ENCODE results near the gene DLGAP1.

Gene DLGAP1

DNA sequence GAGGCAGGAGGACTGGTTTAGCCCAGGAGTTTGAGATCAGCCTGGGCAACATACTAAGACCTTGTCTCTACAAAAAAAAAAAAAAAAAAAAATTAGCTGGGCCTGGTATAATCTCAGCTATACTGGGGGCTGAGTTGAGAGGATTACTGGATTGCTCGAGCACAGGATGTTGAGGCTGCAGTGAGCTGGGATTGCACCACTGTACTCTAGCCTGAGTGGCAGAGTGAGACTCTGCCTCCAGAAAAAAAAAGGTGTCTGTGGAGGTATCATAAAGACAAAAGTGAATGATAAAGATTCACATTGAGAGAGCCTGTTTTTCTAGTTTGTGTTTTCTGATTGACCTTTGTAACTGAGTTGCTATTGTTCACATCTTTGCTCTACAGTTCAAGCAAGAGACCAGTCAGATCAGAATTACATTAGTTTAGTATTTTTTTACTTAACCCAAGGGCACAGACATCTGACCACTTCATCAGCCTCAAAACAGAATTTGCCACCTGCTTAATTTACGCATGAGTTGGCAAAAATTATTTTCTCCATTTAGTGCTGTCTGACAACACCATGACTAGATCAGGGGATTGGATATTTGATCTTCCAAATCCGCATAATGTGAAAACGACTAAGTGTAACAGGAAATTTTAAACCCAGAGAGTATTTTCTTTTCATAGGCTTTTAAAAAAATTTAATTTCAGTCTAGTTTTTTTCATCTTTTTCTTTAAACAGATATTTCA is 734.1 kb downstream of the DLGAP1 start:
- no peaks in the 10 kb centered on the region for H3K36me3 ChIP-seq (replicated peaks in 1 of 2; ENCODE audit: control insufficient read depth in 2 of 2, insufficient read depth in 2 of 2, low read length in 2 of 2)
- H2AFZ ChIP-seq (ENCODE audit: low read length), result no peak overlapping the region
- no peak overlapping the region for H2BK12ac ChIP-seq (ENCODE audit: low read length)
- no peak overlapping the region for H2BK15ac ChIP-seq (ENCODE audit: low read length)
- H2AK5ac ChIP-seq (ENCODE audit: low read depth, low read length), result no peak overlapping the region
- H4K8ac ChIP-seq (ENCODE audit: low read depth, low read length), result no peak overlapping the region
- H3K27me3 ChIP-seq (ENCODE audit: control insufficient read depth in 3 of 3, insufficient read depth in 3 of 3, low read depth in 1 of 3, low read length in 3 of 3), result no peaks in the 10 kb centered on the region
- H2BK120ac ChIP-seq (ENCODE audit: low read depth, low read length), result no peak overlapping the region
- H3K4ac ChIP-seq (ENCODE audit: low read length), result no peak overlapping the region
- H4K91ac ChIP-seq (ENCODE audit: low read depth, low read length, poor library complexity), result no peak overlapping the region
- WGBS, 2 donors (ENCODE audit: extremely low coverage in 2 of 2, insufficient read length in 2 of 2, insufficient replicate concordance in 1 of 2), result no CpG with 5 or more reads among the region's 4 CpGs
- no peak overlapping the region for H3K9ac ChIP-seq (ENCODE audit: low read depth, low read length, poor library complexity)
- H3K4me1 ChIP-seq (ENCODE audit: control insufficient read depth in 2 of 2, insufficient read depth in 1 of 2, low read depth in 1 of 2, low read length in 2 of 2), result peaks cover 3 to 4% of the 10 kb centered on the region in 2 donors
- no peak overlapping the region for H3K18ac ChIP-seq (ENCODE audit: low read length)
- no peak overlapping the region for H3K4me3 ChIP-seq (ENCODE audit: low read length in 2 of 2)
- no peak for DNase-seq (ENCODE audit: low spot score)
- no peak overlapping the region for H3K27ac ChIP-seq (replicated peaks; ENCODE audit: low read length)
- no peak overlapping the region for H3K23ac ChIP-seq (ENCODE audit: low read depth, low read length, poor library complexity)
- no peaks in the 10 kb centered on the region for H3K79me1 ChIP-seq (ENCODE audit: low read depth, low read length)
- no peaks in the 10 kb centered on the region for H3K9me3 ChIP-seq (replicated peaks in 1 of 2; ENCODE audit: control insufficient read depth in 2 of 2, insufficient read depth in 1 of 2, low read depth in 1 of 2, low read length in 2 of 2)
- H3K14ac ChIP-seq (ENCODE audit: low read length), result no peak overlapping the region
- no peak overlapping the region for H3K4me2 ChIP-seq (ENCODE audit: insufficient read depth, low read length, poor library complexity, severe bottlenecking)
- H2BK5ac ChIP-seq (ENCODE audit: low read length), result no peak overlapping the region

DNA sequence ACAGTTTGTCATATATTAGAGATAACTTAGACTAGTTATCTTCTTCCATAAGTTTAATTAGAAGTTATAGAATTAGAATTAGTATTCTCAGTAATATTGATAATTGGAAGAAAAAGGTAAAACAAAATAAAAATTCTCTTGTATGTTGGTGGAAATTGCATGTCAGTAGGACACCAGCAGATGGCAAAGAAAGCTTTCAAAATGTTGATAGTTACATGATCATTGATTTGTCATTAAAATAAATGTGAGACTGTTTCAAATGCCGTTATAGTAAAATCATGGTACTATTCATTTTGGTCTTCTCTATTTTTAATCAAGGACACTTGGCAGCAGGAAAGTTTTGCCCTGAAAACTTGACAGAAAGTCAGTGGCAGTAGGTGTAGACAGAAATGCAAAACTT is 734.9 kb downstream of the DLGAP1 start:
- Histone ChIP-seq H3K27ac (replicated peaks; ENCODE audit: low read length) (no peak overlapping the region), H3K23ac (ENCODE audit: low read depth, low read length, poor library complexity) (no peak overlapping the region), H2BK5ac (ENCODE audit: low read length) (no peak overlapping the region), H4K91ac (ENCODE audit: low read depth, low read length, poor library complexity) (no peak overlapping the region), H3K36me3 (replicated peaks in 1 of 2; ENCODE audit: control insufficient read depth in 2 of 2, insufficient read depth in 2 of 2, low read length in 2 of 2) (no peaks in the 10 kb centered on the region), H2AK5ac (ENCODE audit: low read depth, low read length) (no peak overlapping the region), H2BK120ac (ENCODE audit: low read depth, low read length) (no peak overlapping the region), H3K9me3 (replicated peaks in 1 of 2; ENCODE audit: control insufficient read depth in 2 of 2, insufficient read depth in 1 of 2, low read depth in 1 of 2, low read length in 2 of 2) (no peaks in the 10 kb centered on the region), H2BK15ac (ENCODE audit: low read length) (no peak overlapping the region), H3K14ac (ENCODE audit: low read length) (no peak overlapping the region), H2AFZ (ENCODE audit: low read length) (no peak overlapping the region), H3K4me1 (ENCODE audit: control insufficient read depth in 2 of 2, insufficient read depth in 1 of 2, low read depth in 1 of 2, low read length in 2 of 2) (peaks cover 3 to 9% of the 10 kb centered on the region in 2 donors), H3K18ac (ENCODE audit: low read length) (no peak overlapping the region), H3K4ac (ENCODE audit: low read length) (no peak overlapping the region), H4K8ac (ENCODE audit: low read depth, low read length) (no peak overlapping the region), H3K79me1 (ENCODE audit: low read depth, low read length) (no peaks in the 10 kb centered on the region), H3K4me3 (ENCODE audit: low read length in 2 of 2) (no peak overlapping the region), H2BK12ac (ENCODE audit: low read length) (no peak overlapping the region), H3K9ac (ENCODE audit: low read depth, low read length, poor library complexity) (no peak overlapping the region), H3K4me2 (ENCODE audit: insufficient read depth, low read length, poor library complexity, severe bottlenecking) (no peak overlapping the region), H3K27me3 (ENCODE audit: control insufficient read depth in 3 of 3, insufficient read depth in 3 of 3, low read depth in 1 of 3, low read length in 3 of 3) (no peaks in the 10 kb centered on the region)
- no CpG with 5 or more reads among the region's 1 CpG for WGBS, 2 donors (ENCODE audit: extremely low coverage in 2 of 2, insufficient read length in 2 of 2, insufficient replicate concordance in 1 of 2)
- DNase-seq (ENCODE audit: low spot score), result no peak

DNA sequence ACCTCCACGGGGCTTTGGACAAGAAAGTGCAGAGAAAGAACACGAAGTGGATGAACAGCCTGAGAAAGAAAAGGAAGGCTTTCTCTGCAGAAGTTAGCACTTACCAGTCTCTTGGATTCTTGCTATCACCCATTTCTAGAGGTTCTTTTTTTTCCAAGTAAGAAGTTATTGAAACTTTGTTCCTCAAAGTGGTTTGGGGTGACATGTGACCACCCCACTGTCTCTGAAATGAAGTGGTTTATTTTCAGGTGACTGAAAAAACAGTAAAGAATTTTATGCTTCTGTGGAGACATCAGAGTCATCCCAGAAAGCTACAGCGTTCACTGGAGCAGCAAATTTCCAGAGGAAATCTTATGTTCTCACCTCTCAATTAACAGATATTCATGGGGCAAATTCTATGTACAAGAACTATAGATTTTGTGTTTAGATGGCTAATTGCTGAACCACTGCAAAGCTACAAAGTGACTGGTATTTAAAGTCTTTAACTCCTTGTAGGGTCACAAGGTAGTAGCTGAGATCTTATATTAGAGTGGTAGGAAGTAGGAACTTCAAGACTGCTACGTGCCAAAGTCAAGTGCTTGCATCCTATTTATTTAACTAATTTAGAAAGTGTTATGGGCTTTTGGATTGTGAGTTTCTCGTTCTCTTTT is 737.6 kb downstream of the DLGAP1 start:
- no peak overlapping the region for H4K8ac ChIP-seq (ENCODE audit: low read depth, low read length)
- H3K4me3 ChIP-seq (ENCODE audit: low read length in 2 of 2), result no peak overlapping the region
- H3K9ac ChIP-seq (ENCODE audit: low read depth, low read length, poor library complexity), result no peak overlapping the region
- H3K79me1 ChIP-seq (ENCODE audit: low read depth, low read length), result no peaks in the 10 kb centered on the region
- no peak overlapping the region for H3K18ac ChIP-seq (ENCODE audit: low read length)
- H3K9me3 ChIP-seq (replicated peaks in 1 of 2; ENCODE audit: control insufficient read depth in 2 of 2, insufficient read depth in 1 of 2, low read depth in 1 of 2, low read length in 2 of 2), result no peaks in the 10 kb centered on the region
- no CpG with 5 or more reads among the region's 5 CpGs for WGBS, 2 donors (ENCODE audit: extremely low coverage in 2 of 2, insufficient read length in 2 of 2, insufficient replicate concordance in 1 of 2)
- H2AFZ ChIP-seq (ENCODE audit: low read length), result no peak overlapping the region
- no peak overlapping the region for H3K23ac ChIP-seq (ENCODE audit: low read depth, low read length, poor library complexity)
- H3K36me3 ChIP-seq (replicated peaks in 1 of 2; ENCODE audit: control insufficient read depth in 2 of 2, insufficient read depth in 2 of 2, low read length in 2 of 2), result no peaks in the 10 kb centered on the region
- H2AK5ac ChIP-seq (ENCODE audit: low read depth, low read length), result no peak overlapping the region
- H3K14ac ChIP-seq (ENCODE audit: low read length), result no peak overlapping the region
- H3K4me1 ChIP-seq (ENCODE audit: control insufficient read depth in 2 of 2, insufficient read depth in 1 of 2, low read depth in 1 of 2, low read length in 2 of 2), result peaks cover 3 to 18% of the 10 kb centered on the region in 2 donors
- no peak overlapping the region for H2BK120ac ChIP-seq (ENCODE audit: low read depth, low read length)
- H2BK5ac ChIP-seq (ENCODE audit: low read length), result no peak overlapping the region
- no peak overlapping the region for H2BK15ac ChIP-seq (ENCODE audit: low read length)
- H3K27ac ChIP-seq (replicated peaks; ENCODE audit: low read length), result no peak overlapping the region
- H4K91ac ChIP-seq (ENCODE audit: low read depth, low read length, poor library complexity), result no peak overlapping the region
- no peak for DNase-seq (ENCODE audit: low spot score)
- H3K4ac ChIP-seq (ENCODE audit: low read length), result no peak overlapping the region
- no peak overlapping the region for H3K4me2 ChIP-seq (ENCODE audit: insufficient read depth, low read length, poor library complexity, severe bottlenecking)
- no peaks in the 10 kb centered on the region for H3K27me3 ChIP-seq (ENCODE audit: control insufficient read depth in 3 of 3, insufficient read depth in 3 of 3, low read depth in 1 of 3, low read length in 3 of 3)
- no peak overlapping the region for H2BK12ac ChIP-seq (ENCODE audit: low read length)

DNA sequence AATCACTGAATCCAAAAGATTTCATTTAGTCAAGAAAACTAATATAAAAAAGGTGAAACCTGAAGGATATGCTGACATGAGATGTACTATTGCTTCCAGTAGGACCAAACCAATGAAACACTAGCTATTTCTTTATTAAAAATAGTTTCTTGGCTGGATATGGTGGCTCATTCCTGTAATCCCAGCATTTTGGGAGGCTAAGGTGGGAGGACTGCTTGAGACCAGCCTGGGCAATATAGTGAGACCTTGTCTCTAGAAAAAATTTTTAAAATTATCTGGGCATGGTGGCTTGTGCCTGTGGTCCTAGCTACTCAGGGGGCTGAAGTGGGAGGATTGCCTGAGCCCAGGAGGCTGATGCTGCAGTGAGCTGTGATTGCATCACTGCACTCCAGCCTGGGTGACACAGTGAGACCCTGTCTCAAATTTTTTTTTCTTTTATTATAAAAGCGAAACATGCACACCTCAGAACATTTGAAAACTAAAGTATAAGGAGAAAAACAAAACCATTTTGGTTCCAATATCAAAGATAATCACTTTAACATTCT is 738.9 kb downstream of the DLGAP1 start:
- Histone ChIP-seq H3K9me3 (replicated peaks in 1 of 2; ENCODE audit: control insufficient read depth in 2 of 2, insufficient read depth in 1 of 2, low read depth in 1 of 2, low read length in 2 of 2) (no peaks in the 10 kb centered on the region), H3K4me2 (ENCODE audit: insufficient read depth, low read length, poor library complexity, severe bottlenecking) (no peak overlapping the region), H3K79me1 (ENCODE audit: low read depth, low read length) (no peaks in the 10 kb centered on the region), H3K18ac (ENCODE audit: low read length) (no peak overlapping the region), H3K36me3 (replicated peaks in 1 of 2; ENCODE audit: control insufficient read depth in 2 of 2, insufficient read depth in 2 of 2, low read length in 2 of 2) (no peaks in the 10 kb centered on the region), H3K4me3 (ENCODE audit: low read length in 2 of 2) (no peak overlapping the region), H2BK120ac (ENCODE audit: low read depth, low read length) (no peak overlapping the region), H3K14ac (ENCODE audit: low read length) (no peak overlapping the region), H2AFZ (ENCODE audit: low read length) (no peak overlapping the region), H2BK15ac (ENCODE audit: low read length) (no peak overlapping the region), H3K9ac (ENCODE audit: low read depth, low read length, poor library complexity) (no peak overlapping the region), H4K8ac (ENCODE audit: low read depth, low read length) (no peak overlapping the region), H3K4me1 (ENCODE audit: control insufficient read depth in 2 of 2, insufficient read depth in 1 of 2, low read depth in 1 of 2, low read length in 2 of 2) (peaks cover 3 to 16% of the 10 kb centered on the region in 2 donors), H3K27me3 (ENCODE audit: control insufficient read depth in 3 of 3, insufficient read depth in 3 of 3, low read depth in 1 of 3, low read length in 3 of 3) (no peaks in the 10 kb centered on the region), H3K4ac (ENCODE audit: low read length) (no peak overlapping the region), H2AK5ac (ENCODE audit: low read depth, low read length) (no peak overlapping the region), H3K27ac (replicated peaks; ENCODE audit: low read length) (no peak overlapping the region), H2BK5ac (ENCODE audit: low read length) (no peak overlapping the region), H3K23ac (ENCODE audit: low read depth, low read length, poor library complexity) (no peak overlapping the region), H4K91ac (ENCODE audit: low read depth, low read length, poor library complexity) (no peak overlapping the region), H2BK12ac (ENCODE audit: low read length) (no peak overlapping the region)
- whole genome bisulfite sequencing, 2 donors (ENCODE audit: extremely low coverage in 2 of 2, insufficient read length in 2 of 2, insufficient replicate concordance in 1 of 2), result no CpG with 5 or more reads among the region's 1 CpG
- DNase-seq (ENCODE audit: low spot score), result no peak

Measured in neuronal stem cell (in vitro differentiated cells).